ENCODE results near the gene AAGAB.

Gene AAGAB

DNA sequence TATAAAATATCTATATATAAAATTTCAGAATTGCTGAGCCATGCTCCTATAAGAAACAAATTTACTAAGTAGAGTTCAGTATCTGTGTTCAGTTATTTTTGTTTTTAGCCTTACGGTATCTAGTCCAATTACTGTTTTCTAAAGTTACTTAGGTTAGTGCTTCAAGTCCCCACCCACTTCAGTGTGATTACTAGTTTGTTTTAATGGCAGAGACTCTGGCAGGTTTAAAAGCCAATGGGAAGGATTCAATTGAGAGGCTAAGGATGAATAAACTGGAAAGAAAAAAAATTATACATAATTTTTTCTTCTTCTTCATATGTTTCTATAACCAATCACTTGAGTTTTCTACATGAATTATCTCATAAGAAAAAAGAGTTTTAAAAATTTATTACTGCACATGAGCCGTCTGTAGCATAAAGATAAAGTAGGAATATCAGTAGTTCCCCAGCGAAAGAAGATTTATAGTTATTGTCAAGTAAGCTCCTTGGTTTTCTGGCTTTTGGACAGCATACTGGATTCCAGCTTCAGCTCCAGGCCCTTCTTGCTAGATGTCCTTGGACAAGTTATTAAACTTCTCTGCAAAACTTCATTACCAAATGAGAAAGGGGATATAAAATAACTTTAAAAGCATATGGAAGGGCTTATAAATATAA, 46.8 kb downstream of the AAGAB start:
- DNase-seq: no peak

DNA sequence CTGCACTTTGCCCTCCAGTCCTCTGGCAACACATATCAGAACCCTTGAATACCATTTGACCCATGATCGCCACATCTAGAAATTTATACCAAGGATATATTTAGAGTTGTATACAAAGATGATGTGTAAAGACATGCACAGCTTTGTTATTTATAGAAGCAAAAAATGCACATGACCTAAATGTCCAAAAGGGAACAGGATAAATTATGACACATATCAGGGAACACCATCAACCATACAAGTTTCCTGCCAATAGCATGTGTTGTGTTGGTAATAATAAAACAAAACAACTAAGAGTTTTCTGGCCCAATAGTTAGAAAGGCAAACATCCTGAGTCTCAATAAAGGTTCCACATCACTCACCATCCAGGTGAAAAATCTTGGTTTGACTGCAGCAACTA, 51.5 kb downstream of the AAGAB start:
- no peak for DNase-seq

DNA sequence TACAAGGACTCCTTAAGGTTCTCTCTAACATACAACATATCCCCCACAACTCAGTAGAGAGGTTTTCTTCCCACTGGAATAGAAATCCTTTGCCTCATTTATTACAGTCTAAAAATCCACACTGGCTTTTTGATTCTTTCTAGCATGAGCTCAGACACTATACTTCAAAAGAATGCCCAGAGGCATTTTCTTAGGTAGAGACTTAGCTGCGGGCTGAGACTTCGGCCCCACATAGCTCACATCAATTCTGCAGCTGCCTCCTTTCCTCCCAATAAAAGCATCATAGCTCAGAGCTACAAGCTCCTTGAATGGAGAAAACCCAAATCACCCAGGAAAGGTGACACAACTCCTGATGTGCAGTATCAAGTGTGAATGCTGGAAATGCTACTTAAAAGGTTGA, 52.4 kb downstream of the AAGAB start:
- DNase-seq: no peak

DNA sequence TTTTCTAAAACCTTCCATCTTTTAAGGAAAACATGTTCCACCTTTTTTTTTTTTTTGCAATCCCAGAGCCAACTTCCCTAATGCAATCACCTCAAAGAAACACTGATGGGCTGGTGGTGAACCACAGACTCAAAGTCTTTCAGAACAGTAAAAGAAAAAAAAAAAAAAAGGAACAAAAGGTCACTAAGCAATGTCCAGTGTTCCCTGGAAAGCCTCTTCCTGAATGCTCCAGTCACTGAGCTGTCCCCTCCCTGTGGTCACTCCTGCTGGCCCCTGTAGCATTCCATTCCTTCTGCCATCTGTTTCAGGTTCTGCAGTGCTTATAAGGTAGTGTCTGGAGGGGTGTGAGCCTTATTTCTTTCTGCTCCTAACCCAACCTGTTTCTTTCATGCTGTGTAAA, 53.3 kb downstream of the AAGAB start:
- DNase-seq: no peak

DNA sequence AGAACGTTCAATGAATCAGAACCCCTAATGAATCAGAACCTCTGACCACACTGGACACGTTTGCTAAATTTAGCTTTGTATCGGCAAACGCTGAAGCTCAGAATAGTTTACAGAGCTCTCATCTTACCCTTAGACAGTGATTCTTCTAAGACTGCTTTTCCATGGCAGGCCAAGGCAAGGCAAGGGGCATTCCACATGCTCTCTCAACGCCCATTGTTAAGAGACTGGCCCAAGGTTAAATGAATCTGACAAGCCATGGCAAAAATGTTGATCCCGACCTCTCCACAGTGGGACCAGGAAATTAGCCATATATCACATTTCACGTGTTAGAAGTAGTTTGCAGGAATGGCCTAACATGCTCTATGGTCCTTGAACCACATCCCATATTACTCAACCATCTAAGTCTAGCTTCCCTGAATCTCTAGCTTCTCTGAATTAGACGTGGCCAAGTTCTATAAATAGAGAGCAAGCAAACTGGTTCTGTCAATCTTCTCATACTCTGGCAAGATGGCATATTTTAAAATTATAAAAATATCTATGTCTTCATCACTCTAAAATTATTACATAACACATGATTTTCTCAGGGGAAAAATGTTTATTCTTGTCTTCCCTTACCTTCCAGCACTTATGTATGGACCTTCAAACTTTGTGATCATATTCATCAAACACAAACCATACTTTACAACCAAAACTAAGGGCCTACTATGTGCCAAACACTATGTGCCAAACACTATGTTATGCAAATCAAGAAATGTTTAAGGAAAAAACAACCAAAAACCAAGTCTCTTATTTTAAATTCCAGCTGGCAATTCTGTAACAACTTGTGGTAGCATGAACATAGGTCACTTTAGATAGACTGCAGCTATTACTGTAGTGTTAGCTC, 54.3 kb downstream of the AAGAB start:
- DNase-seq: no peak

DNA sequence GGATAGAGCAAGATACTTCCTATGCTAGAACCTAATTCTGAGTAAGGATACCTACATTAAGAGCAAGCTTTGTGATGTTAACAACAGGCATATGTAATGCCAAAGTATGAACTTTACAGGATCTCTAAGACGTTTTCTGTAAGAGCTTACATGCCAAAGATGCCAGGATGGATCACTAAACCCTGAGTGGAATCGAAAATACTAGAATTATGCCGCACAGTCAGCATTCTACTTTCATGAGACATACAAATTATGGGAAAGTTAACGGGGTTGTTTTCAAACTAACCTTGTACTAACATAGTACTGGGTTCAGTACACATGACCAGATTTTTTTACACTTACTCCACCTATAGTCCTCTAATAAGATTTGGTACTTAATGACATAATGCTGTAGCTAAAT, 55.1 kb downstream of the AAGAB start:
- DNase-seq: no peak

DNA sequence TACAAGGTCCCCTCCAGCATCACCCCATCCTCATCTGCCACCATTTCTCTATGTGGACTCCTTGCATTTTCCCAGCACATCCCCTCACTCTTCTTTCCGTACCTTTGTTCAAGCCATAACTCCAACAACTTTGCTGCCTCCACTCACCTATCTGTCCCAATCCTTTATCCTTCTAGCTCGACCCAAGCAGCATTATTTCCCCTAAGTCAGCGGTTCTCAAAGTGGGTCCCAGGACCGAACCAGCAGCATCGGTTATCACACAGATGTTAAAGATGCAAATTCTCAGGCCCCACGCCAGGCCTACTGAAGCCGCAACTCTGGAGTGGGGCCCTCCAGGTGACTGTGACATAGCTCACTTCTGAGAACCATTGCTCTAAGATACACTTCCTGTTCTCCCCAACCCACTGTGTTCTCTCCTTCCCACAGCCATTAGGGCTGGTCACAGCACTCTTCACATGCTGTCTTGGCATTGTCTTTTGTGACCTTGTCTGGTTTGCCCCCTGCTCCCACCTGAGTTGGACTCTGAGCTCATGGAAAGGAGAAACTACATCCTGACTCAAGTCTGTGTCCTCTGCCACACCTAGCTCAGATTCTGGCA, 56.2 kb downstream of the AAGAB start:
- no peak for DNase-seq

DNA sequence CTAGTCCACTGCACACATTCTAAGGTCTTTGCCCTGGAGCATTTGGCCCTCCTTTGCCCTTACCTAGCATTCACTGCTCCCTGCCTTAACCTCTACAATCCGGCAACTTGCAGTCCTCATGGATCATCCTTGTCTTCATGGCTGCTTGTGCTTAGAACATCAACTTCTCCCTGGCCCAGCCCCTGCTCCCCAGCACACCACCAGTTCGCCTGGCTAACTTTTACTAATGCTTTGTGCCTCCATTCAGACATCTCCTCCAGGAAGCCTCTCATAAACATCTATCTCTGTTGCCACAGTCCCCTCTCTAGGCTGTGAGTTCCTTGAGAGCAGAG, 57.1 kb downstream of the AAGAB start:
- no peak for DNase-seq

DNA sequence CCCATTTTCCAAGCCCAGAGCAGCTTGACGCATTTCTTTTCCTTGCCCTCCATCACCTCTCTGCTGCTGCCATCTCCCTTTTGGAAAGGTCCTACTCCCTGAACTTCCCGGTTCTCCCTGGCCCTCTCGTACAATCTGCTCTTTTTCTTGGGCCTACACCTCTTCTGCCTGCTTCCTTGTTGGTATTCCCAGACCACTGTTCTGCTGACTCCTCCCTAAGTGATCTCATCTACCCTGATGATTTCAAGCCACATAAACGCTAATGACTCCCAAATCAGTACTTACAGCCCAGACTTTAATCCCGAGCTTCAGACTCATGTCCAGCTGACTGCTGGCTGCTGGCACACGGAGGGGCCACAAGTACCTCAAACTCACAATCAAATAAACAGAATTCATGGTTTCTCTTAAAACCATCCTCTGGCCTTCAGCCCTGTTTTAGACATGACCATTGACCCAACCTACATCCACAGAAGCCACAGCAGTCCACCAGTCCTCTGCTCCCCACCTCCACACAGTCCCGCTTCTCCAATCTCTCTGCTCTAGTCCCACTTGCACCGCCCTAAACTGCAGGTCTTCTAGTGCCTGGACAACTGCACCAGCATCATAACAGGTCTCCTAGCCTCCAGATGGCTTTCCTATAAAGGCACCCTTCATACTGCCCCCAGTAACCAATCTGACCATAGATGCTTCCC, 57.6 kb downstream of the AAGAB start:
- no peak for DNase-seq

DNA sequence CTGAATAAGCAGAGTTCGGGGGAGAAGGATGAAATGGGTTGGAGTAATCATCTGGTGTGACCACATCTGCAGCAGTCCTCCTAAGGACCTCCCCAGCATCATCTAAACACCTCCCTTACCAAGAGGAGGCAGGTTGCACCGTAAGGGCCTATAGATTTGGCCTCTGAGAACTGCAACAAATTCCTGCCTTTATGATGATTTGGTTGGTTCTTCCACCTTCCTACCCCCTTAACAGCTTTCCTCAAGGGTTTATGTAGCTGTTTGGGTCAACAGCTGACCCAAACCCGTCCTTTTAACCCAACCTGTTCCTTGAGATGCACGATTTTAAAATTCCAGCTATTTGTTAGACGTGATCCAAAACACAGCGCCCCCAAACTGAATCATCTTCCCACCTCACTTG, 58.2 kb downstream of the AAGAB start:
- no peak for DNase-seq

DNA sequence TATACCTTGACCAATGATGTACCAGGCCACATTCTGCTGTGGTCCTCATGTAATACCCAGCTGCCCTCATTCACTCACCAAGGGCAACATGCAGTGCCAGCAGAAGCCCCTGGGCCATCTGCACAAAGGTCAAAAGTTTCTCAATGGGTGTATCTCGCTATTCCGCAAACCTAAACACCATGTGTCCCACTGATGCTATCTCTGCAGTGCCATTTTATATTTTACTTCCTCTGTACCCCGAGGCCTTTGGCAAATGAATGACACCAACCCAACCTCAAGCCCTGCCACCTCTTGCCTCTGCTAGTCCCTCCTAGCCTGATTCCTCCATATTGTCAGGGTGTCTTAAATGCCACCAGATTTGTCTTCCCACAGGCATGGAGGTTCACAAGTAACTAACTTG, 59.2 kb downstream of the AAGAB start:
- no peak for DNase-seq

DNA sequence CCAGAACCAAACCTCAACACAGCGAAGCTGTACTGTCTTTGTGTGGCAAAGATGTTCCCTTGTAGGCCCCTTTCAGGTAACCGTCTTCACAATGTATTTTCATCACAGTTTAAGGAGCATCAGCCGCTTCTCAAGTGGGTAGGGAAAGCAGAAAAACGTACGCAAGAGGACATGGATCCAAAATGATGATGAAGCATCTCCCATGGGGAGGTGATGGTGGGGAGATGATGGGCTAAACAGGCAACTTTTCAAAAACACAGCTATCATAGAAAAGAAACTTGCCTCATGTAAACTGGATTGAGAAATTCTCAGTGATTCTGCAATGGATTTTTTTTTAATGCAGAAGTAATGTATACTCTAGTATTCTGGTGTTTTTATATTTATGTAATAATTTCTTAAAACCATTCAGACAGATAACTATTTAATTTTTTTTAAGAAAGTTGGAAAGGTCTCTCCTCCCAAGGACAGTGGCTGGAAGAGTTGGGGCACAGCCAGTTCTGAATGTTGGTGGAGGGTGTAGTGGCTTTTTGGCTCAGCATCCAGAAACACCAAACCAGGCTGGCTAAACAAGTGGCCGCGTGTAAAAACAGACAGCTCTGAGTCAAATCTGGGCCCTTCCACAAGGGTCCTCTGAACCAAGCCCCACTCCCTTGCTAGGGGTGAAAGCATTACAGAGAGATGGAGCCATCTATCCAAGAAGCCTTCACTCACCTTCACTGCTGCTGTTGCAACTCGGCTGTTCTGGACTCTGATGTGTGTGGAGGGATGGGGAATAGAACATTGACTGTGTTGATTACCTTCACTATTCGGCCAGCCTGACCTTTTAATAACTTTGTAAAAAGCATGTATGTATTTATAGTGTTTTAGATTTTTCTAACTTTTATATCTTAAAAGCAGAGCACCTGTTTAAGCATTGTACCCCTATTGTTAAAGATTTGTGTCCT, 60.0 kb downstream of the AAGAB start:
- DNase-seq: no peak

DNA sequence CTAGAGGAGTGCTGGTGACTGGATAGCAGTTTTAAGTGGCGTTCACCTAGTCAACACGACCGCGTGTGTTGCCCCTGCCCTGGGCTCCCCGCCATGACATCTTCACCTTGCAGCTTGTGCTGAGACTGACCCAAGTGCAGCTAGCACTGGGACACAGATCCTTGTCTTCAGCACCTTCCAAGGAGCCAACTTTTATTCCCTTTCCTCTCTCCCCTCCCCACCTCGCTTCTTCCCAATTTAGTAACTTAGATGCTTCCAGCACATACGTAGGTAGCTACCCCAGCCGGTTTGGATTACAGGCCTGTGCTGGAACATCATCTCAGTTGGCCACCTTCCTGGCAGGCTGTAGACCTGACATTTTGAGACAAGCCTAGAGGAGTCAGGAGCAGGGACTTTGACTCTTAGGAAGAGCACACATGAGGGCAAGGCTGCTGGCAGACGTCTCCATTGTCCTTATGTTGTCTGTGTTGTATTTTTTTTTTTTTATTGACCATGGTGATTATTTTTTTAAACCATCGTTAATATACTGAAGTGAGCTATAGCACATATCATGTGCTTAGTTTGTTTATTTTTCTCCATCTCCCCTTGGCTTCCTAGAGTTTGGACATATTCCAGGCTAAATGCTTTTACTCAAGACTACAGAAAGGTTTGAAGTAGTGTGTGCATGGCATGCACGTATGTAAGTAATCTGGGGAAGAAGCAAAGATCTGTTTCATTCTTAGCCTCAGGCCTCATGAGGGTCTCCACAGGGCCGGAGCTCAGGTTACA, 61.1 kb downstream of the AAGAB start:
- no peak for DNase-seq

DNA sequence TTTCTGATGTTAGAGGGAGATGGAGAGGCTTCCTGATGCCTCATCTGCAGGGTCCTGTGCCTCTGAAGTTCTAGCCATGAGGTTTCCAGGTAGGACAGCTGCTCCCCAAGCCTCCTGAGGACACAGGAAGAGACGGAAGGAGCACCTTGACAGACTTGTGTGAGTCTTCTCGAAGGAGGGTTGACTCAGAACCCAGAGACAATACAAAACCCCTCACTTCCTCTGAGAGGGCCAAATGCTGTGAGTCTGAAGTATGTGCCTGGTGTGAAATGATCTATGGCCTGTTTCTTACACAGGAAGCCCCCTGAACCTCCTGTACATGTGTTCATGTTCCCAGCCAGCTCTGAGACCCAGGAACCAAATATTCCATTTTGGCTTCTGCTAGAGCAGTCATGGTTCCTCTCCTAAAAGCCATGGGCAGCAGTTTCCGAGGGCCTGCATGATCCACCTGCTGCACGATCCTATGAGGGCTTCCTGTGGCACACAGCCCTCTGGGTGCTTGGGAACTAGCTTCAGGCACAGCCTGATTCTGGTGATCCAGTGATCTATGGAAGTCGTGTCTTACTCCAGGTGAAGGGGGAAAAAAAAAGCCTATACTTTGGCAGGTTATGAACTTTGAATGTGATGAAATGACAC, 62.2 kb downstream of the AAGAB start:
- no peak for DNase-seq

DNA sequence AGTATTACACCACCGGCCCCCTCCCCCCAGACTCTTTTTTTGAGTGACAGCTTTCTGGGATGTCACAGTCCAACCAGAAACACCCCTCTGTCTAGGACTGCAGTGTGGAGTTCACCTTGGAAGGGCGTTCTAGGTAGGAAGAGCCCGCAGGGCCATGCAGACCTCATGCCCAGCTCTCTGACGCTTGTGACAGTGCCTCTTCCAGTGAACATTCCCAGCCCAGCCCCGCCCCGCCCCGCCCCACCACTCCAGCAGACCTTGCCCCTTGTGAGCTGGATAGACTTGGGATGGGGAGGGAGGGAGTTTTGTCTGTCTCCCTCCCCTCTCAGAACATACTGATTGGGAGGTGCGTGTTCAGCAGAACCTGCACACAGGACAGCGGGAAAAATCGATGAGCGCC, 63.6 kb downstream of the AAGAB start:
- DNase-seq: no peak

DNA sequence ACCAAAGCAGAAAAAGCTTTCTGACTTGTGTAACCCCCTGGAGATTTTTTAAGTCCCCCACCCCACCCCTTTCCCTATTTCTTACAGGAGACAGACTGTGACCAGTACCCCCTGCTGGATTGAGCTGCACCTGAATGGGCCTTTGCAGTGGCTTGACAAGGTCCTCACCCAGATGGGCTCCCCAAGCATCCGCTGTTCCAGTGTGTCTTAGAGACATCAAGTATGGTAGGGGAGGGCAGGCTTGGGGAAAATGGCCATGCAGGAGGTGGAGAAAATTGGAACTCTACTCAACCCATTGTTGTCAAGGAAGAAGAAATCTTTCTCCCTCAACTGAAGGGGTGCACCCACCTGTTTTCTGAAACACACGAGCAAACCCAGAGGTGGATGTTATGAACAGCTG, 64.1 kb downstream of the AAGAB start:
- DNase-seq: no peak

DNA sequence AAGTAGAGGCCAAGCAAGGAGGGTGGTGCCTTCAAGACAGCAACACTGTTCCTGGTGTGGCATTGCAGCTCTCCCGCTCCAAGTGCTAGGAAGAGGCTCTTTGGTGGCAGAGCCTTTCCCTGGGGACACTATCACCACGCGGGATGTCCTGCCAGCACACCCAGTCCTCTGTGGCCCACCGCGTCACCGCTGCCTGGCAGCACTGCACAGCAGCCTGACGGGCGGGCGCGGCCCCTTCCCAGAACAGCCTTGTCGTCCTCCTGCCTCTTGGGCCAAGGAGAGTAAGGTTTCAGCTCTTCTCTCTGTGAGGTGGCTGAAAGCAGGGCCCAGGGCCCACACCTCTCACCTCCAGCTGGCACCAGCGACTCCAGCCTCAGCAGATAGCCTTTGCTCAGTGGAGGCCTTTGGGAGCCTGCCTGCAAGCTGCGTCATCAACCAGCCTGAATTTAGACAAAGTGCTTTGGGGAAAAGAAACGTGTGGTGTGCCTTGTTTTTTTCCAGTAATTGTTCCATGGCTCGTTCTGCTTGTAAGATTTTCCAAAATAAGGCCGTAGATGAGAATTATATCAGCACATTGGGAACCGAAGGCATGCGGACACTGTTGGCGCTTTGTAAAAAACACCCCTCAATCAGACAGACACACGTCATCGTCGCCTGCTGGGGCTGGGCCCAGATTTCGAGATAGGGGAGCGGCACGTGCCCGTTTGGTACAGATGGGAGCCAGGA, 65.0 kb downstream of the AAGAB start:
- DNase-seq: no peak

DNA sequence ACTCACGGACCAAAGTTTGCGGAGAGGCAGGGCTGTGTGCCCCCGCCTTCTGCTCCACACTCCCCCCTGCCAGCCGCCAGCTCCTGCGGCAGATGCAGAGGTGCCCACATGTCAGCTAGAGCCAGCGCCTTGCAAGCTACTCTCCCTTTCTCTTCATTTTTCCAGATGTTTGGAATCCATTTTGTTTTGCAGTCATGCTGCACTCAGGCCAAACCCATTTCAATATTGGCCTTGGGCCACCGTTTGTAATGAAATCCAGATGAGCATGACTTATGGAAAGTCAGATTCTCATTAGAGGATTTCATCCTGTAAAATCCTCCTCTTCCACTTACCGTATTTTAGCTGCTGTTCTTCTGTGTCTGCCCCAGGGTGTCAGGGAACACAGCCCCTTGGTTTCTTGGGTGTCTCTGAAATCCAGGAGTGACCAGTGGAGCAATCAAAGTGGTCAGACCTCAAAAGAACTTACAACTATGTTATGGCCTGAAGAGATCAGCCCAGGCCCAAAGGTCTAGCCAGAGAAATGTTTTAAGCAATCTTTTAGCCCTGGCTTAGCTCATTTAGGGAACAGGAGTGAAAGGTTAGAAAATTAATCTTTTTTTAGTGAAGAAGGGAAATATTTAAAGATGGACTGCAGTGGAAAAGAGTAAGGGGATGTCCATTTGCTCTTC, 65.8 kb downstream of the AAGAB start:
- no peak for DNase-seq

DNA sequence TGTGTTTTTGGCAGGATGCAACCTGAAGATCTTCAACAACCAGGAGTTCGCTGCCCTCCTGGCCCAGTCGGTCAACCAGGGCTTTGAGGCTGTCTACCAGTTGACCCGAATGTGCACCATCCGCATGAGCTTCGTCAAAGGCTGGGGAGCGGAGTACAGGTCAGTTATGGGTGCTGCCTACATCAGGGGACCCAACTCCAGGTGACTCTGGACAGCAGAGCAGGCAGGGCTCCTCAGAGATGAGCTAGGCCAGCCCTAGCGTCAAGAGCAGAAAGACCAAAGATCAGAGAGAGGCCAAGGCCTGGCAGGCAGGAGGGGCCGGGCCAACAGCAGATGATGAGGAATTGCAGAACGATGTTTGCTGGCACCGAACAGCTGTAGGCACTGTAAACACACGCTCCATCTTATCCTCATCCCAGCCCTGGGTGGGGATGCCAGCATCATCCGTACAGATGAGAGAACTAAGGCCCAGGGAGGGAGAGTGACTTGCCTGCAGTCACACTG, 67.1 kb downstream of the AAGAB start:
- no peak for DNase-seq

DNA sequence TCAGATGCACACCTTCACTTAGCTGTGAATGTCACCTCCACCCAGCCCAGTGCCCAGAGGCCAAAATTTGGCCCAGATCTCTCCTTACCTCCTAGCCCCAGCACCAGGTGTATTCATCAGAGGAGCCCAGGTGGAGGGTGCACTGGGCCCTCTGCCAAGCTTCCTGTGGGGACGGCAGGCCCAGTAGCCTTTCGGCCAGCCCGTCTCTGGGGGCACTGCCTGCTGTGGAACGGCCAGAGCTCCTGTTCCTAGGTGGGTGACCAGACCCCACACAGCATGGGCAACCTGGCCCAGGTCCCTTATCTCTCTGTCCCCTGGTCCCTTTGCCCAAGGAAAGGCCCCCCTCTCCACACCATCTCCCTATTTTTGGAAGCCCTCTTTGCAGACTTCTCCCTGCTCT, 67.8 kb downstream of the AAGAB start:
- DNase-seq: no peak

All from stimulated activated CD4-positive, alpha-beta T cell treated with anti-CD3 and anti-CD28 coated beads, Interleukin-4, amount 100 ng/mL, for 4 hours (primary cell).